ENCODE results near the gene LYPD6B. TPM values are rescaled to one million over a fixed set of nuclear protein-coding genes. Genes with fewer than 3 reads are reported as not detected.
A peak's percentile ranks its signal among the peaks of the same experiment; 100 is the strongest.

Gene LYPD6B
- total and polyA plus RNA-seq, 2 donors from 2014 or later, result 9.4 to 17.6 TPM

- FAIRE-seq (no peak), DNase-seq (peak in 1 of 5 donors; percentile 29)
- Histone ChIP-seq H3K9me3 (ENCODE audit: control insufficient read depth in 2 of 3, insufficient read depth in 1 of 3, low read length in 3 of 3) (no peaks in the 10 kb centered on the region), H3K4me3 (ENCODE audit: low read length in 3 of 3) (no peak overlapping the region), H3K9ac (ENCODE audit: low read length in 3 of 3) (no peak overlapping the region), H3K27ac (ENCODE audit: low read depth in 2 of 2, low read length in 2 of 2) (no peak overlapping the region), H3K4me1 (ENCODE audit: control insufficient read depth in 2 of 3, insufficient read depth in 2 of 3, low read depth in 1 of 3, low read length in 3 of 3) (no peaks in the 10 kb centered on the region), H3K27me3 (ENCODE audit: control insufficient read depth, insufficient read depth, low read length) (no peaks in the 10 kb centered on the region), H3K36me3 (ENCODE audit: control insufficient read depth in 2 of 3, insufficient read depth in 3 of 3, low read length in 3 of 3) (no peaks in the 10 kb centered on the region)
- no peak for TF ChIP-seq CTCF (IDR thresholded peaks at IDR 0.05; ENCODE audit: borderline replicate concordance, extremely low read depth, insufficient read depth)
- intact Hi-C loops (cut with DNase I), result no loop called here
Measured at GRCh38 chr2:149225446-149225845, 186.9 kb downstream of the LYPD6B start.

GRCh38 chr2:149226790-149227189, 188.3 kb downstream of the LYPD6B start:
- Histone ChIP-seq H3K4me1 (ENCODE audit: control insufficient read depth in 2 of 3, insufficient read depth in 2 of 3, low read depth in 1 of 3, low read length in 3 of 3) (no peaks in the 10 kb centered on the region), H3K27me3 (ENCODE audit: control insufficient read depth, insufficient read depth, low read length) (no peaks in the 10 kb centered on the region), H3K9me3 (ENCODE audit: control insufficient read depth in 2 of 3, insufficient read depth in 1 of 3, low read length in 3 of 3) (no peaks in the 10 kb centered on the region), H3K27ac (ENCODE audit: low read depth in 2 of 2, low read length in 2 of 2) (no peak overlapping the region), H3K4me3 (ENCODE audit: low read length in 3 of 3) (no peak overlapping the region), H3K9ac (ENCODE audit: low read length in 3 of 3) (no peak overlapping the region), H3K36me3 (ENCODE audit: control insufficient read depth in 2 of 3, insufficient read depth in 3 of 3, low read length in 3 of 3) (no peaks in the 10 kb centered on the region)
- no peak for TF ChIP-seq CTCF (IDR thresholded peaks at IDR 0.05; ENCODE audit: borderline replicate concordance, extremely low read depth, insufficient read depth)
- FAIRE-seq, result no peak
- intact Hi-C loops (cut with DNase I), result no loop called here
- DNase-seq, result peak in 1 of 5 donors; percentile 37

- FAIRE-seq, result no peak
- Histone ChIP-seq H3K36me3 (ENCODE audit: control insufficient read depth in 2 of 3, insufficient read depth in 3 of 3, low read length in 3 of 3) (no peaks in the 10 kb centered on the region), H3K9ac (ENCODE audit: low read length in 3 of 3) (no peak overlapping the region), H3K4me3 (ENCODE audit: low read length in 3 of 3) (no peak overlapping the region), H3K27me3 (ENCODE audit: control insufficient read depth, insufficient read depth, low read length) (no peaks in the 10 kb centered on the region), H3K4me1 (ENCODE audit: control insufficient read depth in 2 of 3, insufficient read depth in 2 of 3, low read depth in 1 of 3, low read length in 3 of 3) (no peaks in the 10 kb centered on the region), H3K27ac (ENCODE audit: low read depth in 2 of 2, low read length in 2 of 2) (no peak overlapping the region), H3K9me3 (ENCODE audit: control insufficient read depth in 2 of 3, insufficient read depth in 1 of 3, low read length in 3 of 3) (no peaks in the 10 kb centered on the region)
- no peak for TF ChIP-seq CTCF (IDR thresholded peaks at IDR 0.05; ENCODE audit: borderline replicate concordance, extremely low read depth, insufficient read depth)
- intact Hi-C loops (cut with DNase I), result no loop called here
- no peak for DNase-seq
Measured at GRCh38 chr2:149235816-149236375, 197.4 kb downstream of the LYPD6B start.

- Histone ChIP-seq H3K4me1 (ENCODE audit: control insufficient read depth in 2 of 3, insufficient read depth in 2 of 3, low read depth in 1 of 3, low read length in 3 of 3) (no peaks in the 10 kb centered on the region), H3K9ac (ENCODE audit: low read length in 3 of 3) (no peak overlapping the region), H3K36me3 (ENCODE audit: control insufficient read depth in 2 of 3, insufficient read depth in 3 of 3, low read length in 3 of 3) (no peaks in the 10 kb centered on the region), H3K27ac (ENCODE audit: low read depth in 2 of 2, low read length in 2 of 2) (no peak overlapping the region), H3K4me3 (ENCODE audit: low read length in 3 of 3) (no peak overlapping the region), H3K27me3 (ENCODE audit: control insufficient read depth, insufficient read depth, low read length) (no peaks in the 10 kb centered on the region), H3K9me3 (ENCODE audit: control insufficient read depth in 2 of 3, insufficient read depth in 1 of 3, low read length in 3 of 3) (no peaks in the 10 kb centered on the region)
- FAIRE-seq (no peak), DNase-seq (peak in 2 of 5 donors; percentile 28 to 33)
- TF ChIP-seq CTCF (IDR thresholded peaks at IDR 0.05; ENCODE audit: borderline replicate concordance, extremely low read depth, insufficient read depth), result no peak
- intact Hi-C loops (cut with DNase I), result no loop called here
Measured at GRCh38 chr2:149236410-149236809, 197.9 kb downstream of the LYPD6B start.

Measured in kidney (tissue), 14 donors.